ENCODE measurements around the gene CHRND.

The CHRND gene

GRCh38 chr2:232543928-232544631 is 18.1 kb downstream of the CHRND start:
- no peak for DNase-seq (ENCODE audit: low read depth)
- TF ChIP-seq, protein P1, sequence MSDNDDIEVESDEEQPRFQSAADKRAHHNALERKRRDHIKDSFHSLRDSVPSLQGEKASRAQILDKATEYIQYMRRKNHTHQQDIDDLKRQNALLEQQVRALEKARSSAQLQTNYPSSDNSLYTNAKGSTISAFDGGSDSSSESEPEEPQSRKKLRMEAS (IDR thresholded peaks at IDR 0.05; ENCODE audit: low read depth, low read length): no peak
- TF ChIP-seq CTCF (IDR thresholded peaks at IDR 0.05; ENCODE audit: low read depth, low read length) (no peak), MYC (IDR thresholded peaks at IDR 0.05; ENCODE audit: low read depth, low read length) (no peak), POLR2A (IDR thresholded peaks at IDR 0.05; ENCODE audit: extremely low read depth, insufficient read length) (no peak)
- no peak overlapping the region for H3K4me3 ChIP-seq (ENCODE audit: low read depth, low read length)

- no peak for TF ChIP-seq CTCF (IDR thresholded peaks at IDR 0.05; ENCODE audit: low read depth, low read length)
- no peak for TF ChIP-seq MYC (IDR thresholded peaks at IDR 0.05; ENCODE audit: low read depth, low read length)
- no peak for TF ChIP-seq POLR2A (IDR thresholded peaks at IDR 0.05; ENCODE audit: extremely low read depth, insufficient read length)
- TF ChIP-seq, protein P1 (IDR thresholded peaks at IDR 0.05; ENCODE audit: low read depth, low read length): no peak
Measured at GRCh38 chr2:232544674-232545073, 18.7 kb downstream of the CHRND start.

GRCh38 chr2:232545511-232546375 is 19.8 kb downstream of the CHRND start:
- TF ChIP-seq CTCF (IDR thresholded peaks at IDR 0.05; ENCODE audit: low read depth, low read length) (no peak), POLR2A (IDR thresholded peaks at IDR 0.05; ENCODE audit: extremely low read depth, insufficient read length) (no peak), MYC (IDR thresholded peaks at IDR 0.05; ENCODE audit: low read depth, low read length) (no peak)
- TF ChIP-seq, protein P1 (IDR thresholded peaks at IDR 0.05; ENCODE audit: low read depth, low read length): no peak
- peak; percentile 39 for DNase-seq (ENCODE audit: low read depth)
- H3K4me3 ChIP-seq (ENCODE audit: low read depth, low read length): no peak overlapping the region

More at GRCh38 chr2:232544674-232545073, 18.7 kb downstream of the CHRND start:
- no peak overlapping the region for H3K4me3 ChIP-seq (ENCODE audit: low read depth, low read length)
- no peak for DNase-seq (ENCODE audit: low read depth)

GRCh38 chr2:232547991-232548390 is 22.0 kb downstream of the CHRND start:
- no peak overlapping the region for H3K4me3 ChIP-seq (ENCODE audit: low read depth, low read length)
- no peak for DNase-seq (ENCODE audit: low read depth)
- TF ChIP-seq POLR2A (IDR thresholded peaks at IDR 0.05; ENCODE audit: extremely low read depth, insufficient read length) (no peak), CTCF (IDR thresholded peaks at IDR 0.05; ENCODE audit: low read depth, low read length) (no peak), MYC (IDR thresholded peaks at IDR 0.05; ENCODE audit: low read depth, low read length) (no peak)
- TF ChIP-seq, protein P1 (IDR thresholded peaks at IDR 0.05; ENCODE audit: low read depth, low read length): no peak

DNA sequence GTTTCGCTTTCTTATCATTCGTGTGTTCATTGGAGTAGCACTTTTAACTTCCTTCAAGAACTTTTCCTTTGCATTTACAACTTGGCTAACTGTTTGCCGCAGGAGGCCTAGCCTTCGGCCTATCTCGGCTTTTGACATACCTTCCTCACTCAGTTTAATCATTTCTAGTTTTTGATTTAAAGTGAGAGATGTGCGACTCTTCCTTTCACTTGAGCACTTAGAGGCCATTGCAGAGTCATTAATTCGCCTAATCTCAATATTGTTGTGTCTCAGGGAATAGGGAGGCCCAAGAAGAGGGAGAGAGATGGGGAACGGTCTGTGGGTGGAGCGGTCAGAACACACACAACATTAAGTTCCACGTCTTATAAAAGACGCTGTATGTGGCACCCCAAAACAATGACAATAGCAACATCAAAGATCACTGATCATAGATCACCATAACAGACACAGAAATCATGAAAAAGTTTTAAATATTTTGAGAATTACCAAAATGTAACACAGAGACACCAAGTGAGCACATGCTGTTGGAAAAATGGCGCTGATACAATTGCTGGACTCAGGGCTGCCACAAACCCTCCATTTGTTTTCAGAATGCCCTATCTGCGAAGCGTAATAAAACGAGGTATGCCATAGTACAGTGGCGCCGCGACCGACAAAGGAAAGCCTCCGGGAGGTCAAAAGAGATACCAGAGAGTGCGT is 23.8 kb downstream of the CHRND start:
- H3K4me3 ChIP-seq (ENCODE audit: low read depth, low read length): peak overlapping the region; percentile 92
- DNase-seq (ENCODE audit: low read depth): no peak
- TF ChIP-seq, protein P1 (IDR thresholded peaks at IDR 0.05; ENCODE audit: low read depth, low read length): peak; percentile 45; the same call in 1 of the 2 replicates
- peak; percentile 64; the same call in 1 of the 2 replicates for TF ChIP-seq MYC (IDR thresholded peaks at IDR 0.05; ENCODE audit: low read depth, low read length)
- TF ChIP-seq CTCF (IDR thresholded peaks at IDR 0.05; ENCODE audit: low read depth, low read length): no peak

Measured in NB4 (cell line).